ENCODE measurements around the gene NR1I2.

The NR1I2 gene

GRCh38 chr3:119792270-119792669, 10.4 kb downstream of the NR1I2 start:
- H3K9ac ChIP-seq: no peak overlapping the region
- no peaks in the 10 kb centered on the region for H4K20me1 ChIP-seq

DNA sequence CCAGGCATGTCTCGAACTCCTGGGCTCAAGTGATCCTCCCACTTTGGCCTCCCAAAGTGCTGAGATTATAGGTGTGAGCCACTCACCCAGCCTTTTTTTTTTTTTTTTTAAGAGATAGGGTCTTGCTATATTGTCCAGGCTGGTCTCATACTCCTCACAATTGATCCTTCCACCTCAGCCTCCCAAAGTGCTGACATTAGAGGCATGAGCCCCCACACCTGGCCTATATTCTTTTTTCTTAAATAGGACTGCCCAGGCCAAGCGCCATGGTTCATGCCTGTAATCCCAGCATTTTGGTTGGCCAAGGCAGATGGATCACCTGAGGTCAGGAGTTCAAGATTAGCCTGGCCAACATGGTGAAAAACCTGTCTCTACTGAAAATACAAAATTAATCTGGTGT, 12.5 kb downstream of the NR1I2 start:
- Histone ChIP-seq H3K36me3 (no peaks in the 10 kb centered on the region), H3K4me2 (no peak overlapping the region)

More at GRCh38 chr3:119792270-119792669, 10.4 kb downstream of the NR1I2 start:
- H3K4me1 ChIP-seq: peaks cover 0 to 5% (median 0%) of the 10 kb centered on the region in 10 experiments; a peak in 1 of 20 replicates
- no peak overlapping the region for H3K27ac ChIP-seq
- H3K27me3 ChIP-seq: no peaks in the 10 kb centered on the region
- TF ChIP-seq Cebpa-rat (IDR thresholded peaks at IDR 0.05): no peak
- H3K4me3 ChIP-seq: no peak overlapping the region
- H3K4me2 ChIP-seq: no peak overlapping the region
- H3K36me3 ChIP-seq: no peaks in the 10 kb centered on the region
- H3K9me3 ChIP-seq (replicated peaks in 1 of 11): peaks cover 0 to 9% (median 0%) of the 10 kb centered on the region in 11 experiments; a peak in 1 of 22 replicates

DNA sequence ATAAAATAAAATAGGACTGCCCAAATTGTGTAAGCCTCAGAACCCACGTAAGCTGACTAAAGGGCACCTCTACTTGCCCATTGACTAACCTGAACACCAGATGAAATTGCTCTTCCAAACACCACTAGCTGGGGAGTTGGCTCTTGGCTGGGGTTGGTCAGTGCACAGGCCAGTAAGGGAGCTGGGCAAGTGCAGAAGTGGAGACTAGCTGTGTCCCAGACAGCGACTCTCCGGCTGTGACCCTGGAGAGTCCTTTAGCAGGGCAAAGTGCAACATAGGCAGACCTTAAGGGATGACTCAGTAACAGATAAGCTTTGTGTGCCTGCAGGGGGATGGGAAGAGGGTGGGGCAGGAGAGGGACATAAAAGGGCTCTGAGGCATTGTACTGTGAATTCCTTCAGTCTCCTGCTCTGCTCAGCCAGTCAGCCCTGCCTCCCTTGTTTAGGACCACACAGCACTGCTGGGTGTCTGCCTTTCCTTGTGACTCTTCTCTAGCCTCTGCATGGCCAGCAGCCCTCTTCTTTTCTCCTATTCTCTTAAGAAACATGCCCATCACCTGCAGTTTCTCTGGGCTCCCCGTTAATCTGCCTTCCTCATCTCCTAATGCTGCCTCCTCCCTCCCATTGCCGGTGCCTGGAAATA, 13.2 kb downstream of the NR1I2 start:
- H3K36me3 ChIP-seq: no peaks in the 10 kb centered on the region
- H3K27me3 ChIP-seq: no peaks in the 10 kb centered on the region
- peak overlapping the region in 2 of 11 experiments; percentile 10 to 20; a peak in 2 of 22 replicates for H3K4me2 ChIP-seq
- no peaks in the 10 kb centered on the region for H3K9me3 ChIP-seq (replicated peaks in 1 of 11)
- H3K4me3 ChIP-seq: no peak overlapping the region
- no peak for TF ChIP-seq Cebpa-rat (IDR thresholded peaks at IDR 0.05)
- no peak overlapping the region for H3K27ac ChIP-seq
- H3K4me1 ChIP-seq: peaks cover 0 to 5% (median 0%) of the 10 kb centered on the region in 10 experiments; a peak in 1 of 20 replicates
- H4K20me1 ChIP-seq: no peaks in the 10 kb centered on the region
- no peak overlapping the region for H3K9ac ChIP-seq

More for the DNA sequence above, 12.5 kb downstream of the NR1I2 start:
- peaks cover 0 to 5% (median 0%) of the 10 kb centered on the region in 10 experiments; a peak in 1 of 20 replicates for H3K4me1 ChIP-seq
- H3K4me3 ChIP-seq: no peak overlapping the region
- no peaks in the 10 kb centered on the region for H3K27me3 ChIP-seq
- H3K27ac ChIP-seq: no peak overlapping the region
- H3K9me3 ChIP-seq (replicated peaks in 1 of 11): peaks cover 0 to 2% (median 0%) of the 10 kb centered on the region in 11 experiments; a peak in 1 of 22 replicates
- TF ChIP-seq Cebpa-rat (IDR thresholded peaks at IDR 0.05): no peak
- no peaks in the 10 kb centered on the region for H4K20me1 ChIP-seq
- H3K9ac ChIP-seq: no peak overlapping the region

DNA sequence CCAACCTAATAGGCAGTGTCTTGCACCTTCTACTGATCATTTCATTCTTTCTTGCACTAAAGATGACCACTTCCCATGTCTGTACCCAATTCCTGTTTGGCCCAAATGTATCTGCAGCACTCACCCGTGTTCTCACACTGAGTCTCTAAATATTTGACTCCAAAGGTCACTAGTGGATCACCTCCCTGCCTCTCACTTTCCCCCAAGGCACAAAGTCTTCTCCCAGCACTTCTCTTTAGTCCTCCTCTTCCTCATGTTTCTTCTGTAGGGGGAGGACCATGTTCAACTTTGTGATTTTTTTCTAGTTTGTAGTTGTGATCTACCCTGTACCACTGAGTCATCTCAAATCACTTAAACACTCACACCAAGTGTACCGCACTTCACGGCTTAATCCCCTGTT, 13.9 kb downstream of the NR1I2 start:
- no peak overlapping the region for H3K4me3 ChIP-seq
- TF ChIP-seq Cebpa-rat (IDR thresholded peaks at IDR 0.05): no peak
- H3K4me2 ChIP-seq: no peak overlapping the region
- H4K20me1 ChIP-seq: no peaks in the 10 kb centered on the region; a peak in 1 of 22 replicates
- no peak overlapping the region for H3K27ac ChIP-seq
- no peaks in the 10 kb centered on the region for H3K9me3 ChIP-seq (replicated peaks in 1 of 11)
- H3K36me3 ChIP-seq: no peaks in the 10 kb centered on the region
- H3K4me1 ChIP-seq: peaks cover 0 to 5% (median 0%) of the 10 kb centered on the region in 10 experiments; a peak in 1 of 20 replicates
- H3K27me3 ChIP-seq: no peaks in the 10 kb centered on the region
- no peak overlapping the region for H3K9ac ChIP-seq

DNA sequence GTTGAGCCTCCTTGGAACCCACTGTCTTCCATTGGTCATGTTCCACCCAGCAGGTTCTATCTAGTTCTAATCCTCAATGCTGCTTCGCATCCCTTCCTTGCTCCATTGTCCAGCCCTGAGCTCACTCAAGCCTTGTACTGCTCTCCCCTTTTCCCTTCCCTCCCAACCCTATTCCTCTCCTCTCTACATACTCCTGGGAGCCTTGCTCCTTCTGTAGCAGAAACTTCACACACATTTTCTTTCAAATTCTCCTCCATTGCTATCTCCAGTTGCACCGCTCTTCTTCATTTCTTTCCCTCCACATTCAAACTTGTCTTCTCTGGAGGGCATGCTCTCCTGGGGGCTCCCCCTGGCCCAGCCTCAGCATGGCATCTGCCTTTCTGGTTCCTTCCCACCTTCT, 14.5 kb downstream of the NR1I2 start:
- TF ChIP-seq Cebpa-rat (IDR thresholded peaks at IDR 0.05): no peak
- Histone ChIP-seq H3K4me1 (peaks cover 0 to 5% (median 0%) of the 10 kb centered on the region in 10 experiments; a peak in 1 of 20 replicates), H3K27me3 (no peaks in the 10 kb centered on the region), H3K4me3 (no peak overlapping the region), H3K36me3 (no peaks in the 10 kb centered on the region), H3K4me2 (no peak overlapping the region), H3K9me3 (replicated peaks in 1 of 11) (no peaks in the 10 kb centered on the region), H3K9ac (no peak overlapping the region), H3K27ac (no peak overlapping the region), H4K20me1 (no peaks in the 10 kb centered on the region; a peak in 1 of 22 replicates)

GRCh38 chr3:119796785-119797184, 14.9 kb downstream of the NR1I2 start:
- TF ChIP-seq Cebpa-rat (IDR thresholded peaks at IDR 0.05): no peak
- Histone ChIP-seq H3K4me3 (no peak overlapping the region), H3K36me3 (no peaks in the 10 kb centered on the region), H3K27ac (no peak overlapping the region), H3K4me1 (peaks cover 0 to 5% (median 0%) of the 10 kb centered on the region in 10 experiments; a peak in 1 of 20 replicates), H3K4me2 (no peak overlapping the region), H3K27me3 (no peaks in the 10 kb centered on the region), H3K9me3 (replicated peaks in 1 of 11) (no peaks in the 10 kb centered on the region), H3K9ac (no peak overlapping the region), H4K20me1 (no peaks in the 10 kb centered on the region; a peak in 1 of 22 replicates)

- Histone ChIP-seq H3K36me3 (no peaks in the 10 kb centered on the region), H3K9me3 (replicated peaks in 1 of 11) (no peaks in the 10 kb centered on the region), H3K4me3 (no peak overlapping the region), H3K4me2 (no peak overlapping the region), H3K9ac (no peak overlapping the region), H3K4me1 (no peaks in the 10 kb centered on the region), H3K27me3 (no peaks in the 10 kb centered on the region), H3K27ac (no peak overlapping the region), H4K20me1 (no peaks in the 10 kb centered on the region; a peak in 1 of 22 replicates)
- no peak for TF ChIP-seq Cebpa-rat (IDR thresholded peaks at IDR 0.05)
Measured at GRCh38 chr3:119800844-119801243, 18.9 kb downstream of the NR1I2 start.

GRCh38 chr3:119808244-119808643, 26.3 kb downstream of the NR1I2 start:
- no peaks in the 10 kb centered on the region for H3K9me3 ChIP-seq (replicated peaks in 1 of 11)
- H3K27me3 ChIP-seq: no peaks in the 10 kb centered on the region
- no peak for TF ChIP-seq Cebpa-rat (IDR thresholded peaks at IDR 0.05)
- H3K4me2 ChIP-seq: no peak overlapping the region
- no peaks in the 10 kb centered on the region for H3K4me1 ChIP-seq
- H3K36me3 ChIP-seq: no peaks in the 10 kb centered on the region
- no peak overlapping the region for H3K27ac ChIP-seq
- H3K9ac ChIP-seq: no peak overlapping the region
- H4K20me1 ChIP-seq: no peaks in the 10 kb centered on the region
- H3K4me3 ChIP-seq: no peak overlapping the region

DNA sequence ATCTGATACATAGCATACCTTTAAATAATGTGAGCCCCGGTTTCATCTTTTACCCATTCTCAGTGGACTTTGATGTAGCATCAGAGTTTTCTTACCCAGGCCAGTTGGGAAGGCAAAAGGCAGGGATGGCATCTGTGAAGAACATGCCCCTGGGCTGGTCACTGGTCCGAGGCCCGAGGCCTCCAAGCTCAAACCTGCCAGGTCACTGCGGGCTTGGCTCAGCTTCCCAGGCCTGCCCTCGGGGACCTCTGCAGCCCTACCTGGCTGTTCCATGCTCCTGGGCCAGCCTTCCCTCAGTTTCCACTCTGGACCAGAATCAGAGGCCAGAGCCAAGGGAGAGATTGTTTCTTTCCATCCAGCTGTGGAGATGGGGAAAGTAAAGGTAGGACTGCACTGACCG, 26.9 kb downstream of the NR1I2 start:
- no peaks in the 10 kb centered on the region for H3K9me3 ChIP-seq (replicated peaks in 1 of 11)
- H3K4me1 ChIP-seq: no peaks in the 10 kb centered on the region
- no peaks in the 10 kb centered on the region for H4K20me1 ChIP-seq
- no peaks in the 10 kb centered on the region for H3K27me3 ChIP-seq
- TF ChIP-seq Cebpa-rat (IDR thresholded peaks at IDR 0.05): no peak
- H3K9ac ChIP-seq: no peak overlapping the region
- no peaks in the 10 kb centered on the region for H3K36me3 ChIP-seq
- no peak overlapping the region for H3K27ac ChIP-seq
- no peak overlapping the region for H3K4me2 ChIP-seq
- no peak overlapping the region for H3K4me3 ChIP-seq
